GM21360 (cell line): ENCODE results near the gene TNIK.

Experiments
- ATAC-seq: cut with Tn5 transposase; IDR thresholded peaks from one replicate; pipeline ENCODE4 v1.9.1; 2021; ENCODE audit warnings: mild to moderate bottlenecking, moderate library complexity; ENCODE audit not compliant: unreplicated experiment

The TNIK gene

GRCh38 chr3:171181907-171182690 lies 278.1 kb downstream of the TNIK start:
- no peak for ATAC-seq

- ATAC-seq, result no peak
These were observed 281.5 kb downstream of the TNIK start for GRCh38 chr3:171178714-171179113.

GRCh38 chr3:171177553-171177952 lies 282.7 kb downstream of the TNIK start:
- no peak for ATAC-seq

DNA sequence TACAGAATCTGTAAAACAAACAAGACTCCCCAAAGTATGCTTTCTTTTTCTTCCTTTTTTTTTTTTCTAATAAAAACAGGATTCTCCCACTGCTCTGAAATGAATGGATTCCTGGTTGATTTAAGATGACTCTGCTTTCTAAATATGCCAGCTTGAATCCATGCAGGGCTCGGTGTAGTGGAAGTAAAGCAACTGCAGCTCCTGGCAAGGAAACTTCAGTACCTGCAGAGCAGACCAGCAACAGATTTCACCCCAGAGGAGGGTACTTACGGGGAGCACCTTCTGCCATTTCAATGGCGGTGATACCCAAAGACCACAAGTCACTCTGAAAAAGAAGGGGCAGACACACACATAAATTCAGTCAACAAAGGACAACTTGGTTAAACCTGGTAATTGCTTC lies 283.1 kb downstream of the TNIK start:
- ATAC-seq, result no peak

GRCh38 chr3:171176244-171176933 lies 283.8 kb downstream of the TNIK start:
- no peak for ATAC-seq

- ATAC-seq, result no peak
These were observed 284.4 kb downstream of the TNIK start for GRCh38 chr3:171175741-171176234.

GRCh38 chr3:171173736-171174135 lies 286.5 kb downstream of the TNIK start:
- ATAC-seq, result no peak

GRCh38 chr3:171172070-171172469 lies 288.1 kb downstream of the TNIK start:
- ATAC-seq, result no peak

DNA sequence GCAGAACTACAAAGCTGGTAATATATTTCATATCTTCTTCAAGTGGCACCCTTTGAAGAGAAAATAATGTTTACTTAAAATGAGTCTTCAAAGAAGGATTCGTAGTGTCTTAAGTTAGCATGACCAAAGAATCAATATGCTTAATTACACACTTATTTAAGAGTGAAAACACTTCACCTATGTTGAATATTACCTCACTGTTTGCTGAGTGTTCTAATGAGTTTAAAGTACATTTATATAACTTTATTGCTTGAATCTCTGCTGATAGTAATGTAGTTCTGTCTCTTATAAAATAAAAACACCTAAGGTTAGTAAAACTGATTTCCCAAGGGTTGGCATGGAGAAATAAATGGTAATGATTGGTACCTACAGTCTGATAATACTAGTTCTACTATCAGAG lies 290.3 kb downstream of the TNIK start:
- no peak for ATAC-seq

DNA sequence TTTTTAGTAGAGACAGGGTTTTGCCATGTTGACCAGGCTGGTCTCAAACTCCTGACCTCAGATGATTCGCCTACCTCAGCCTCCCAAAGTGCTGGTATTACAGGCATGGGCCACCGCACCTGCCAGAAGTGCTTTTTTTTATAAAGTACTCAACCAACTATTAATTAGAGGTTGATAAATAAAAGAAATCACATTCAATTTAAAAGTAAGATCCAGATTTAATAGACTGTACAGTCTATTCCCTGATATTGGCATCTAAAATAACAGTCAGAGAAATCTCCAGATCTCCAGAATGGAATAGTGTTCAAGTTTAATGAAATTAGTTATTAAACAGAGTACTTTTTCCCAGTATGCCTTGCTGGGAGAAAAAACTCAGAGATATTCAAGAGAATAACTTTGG lies 290.8 kb downstream of the TNIK start:
- ATAC-seq, result no peak

GRCh38 chr3:171168551-171168950 lies 291.7 kb downstream of the TNIK start:
- ATAC-seq, result no peak

- ATAC-seq, result no peak
These were observed 292.1 kb downstream of the TNIK start for GRCh38 chr3:171168086-171168485.

DNA sequence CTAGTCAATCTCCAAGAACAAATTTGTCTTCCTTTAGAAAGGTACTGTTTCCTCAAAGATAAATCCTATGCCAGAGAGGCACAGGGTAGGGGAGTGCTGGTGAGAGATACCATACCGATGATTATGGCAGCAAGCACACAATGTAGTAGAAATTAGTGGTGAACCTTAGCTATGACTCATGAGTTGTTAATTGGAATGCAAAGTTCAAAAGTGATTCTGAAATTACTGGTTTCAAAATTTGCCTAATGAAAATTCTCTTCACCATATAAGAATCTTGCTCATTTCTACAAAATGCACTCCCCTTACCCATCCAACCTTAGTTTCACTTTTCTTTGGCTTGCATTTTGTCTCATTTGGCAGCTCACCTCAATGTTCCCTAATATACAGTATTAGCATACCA lies 294.2 kb downstream of the TNIK start:
- no peak for ATAC-seq

- ATAC-seq, result no peak
These were observed 294.7 kb downstream of the TNIK start for GRCh38 chr3:171165499-171165921.

- ATAC-seq, result no peak
These were observed 296.1 kb downstream of the TNIK start for GRCh38 chr3:171164067-171164465.

DNA sequence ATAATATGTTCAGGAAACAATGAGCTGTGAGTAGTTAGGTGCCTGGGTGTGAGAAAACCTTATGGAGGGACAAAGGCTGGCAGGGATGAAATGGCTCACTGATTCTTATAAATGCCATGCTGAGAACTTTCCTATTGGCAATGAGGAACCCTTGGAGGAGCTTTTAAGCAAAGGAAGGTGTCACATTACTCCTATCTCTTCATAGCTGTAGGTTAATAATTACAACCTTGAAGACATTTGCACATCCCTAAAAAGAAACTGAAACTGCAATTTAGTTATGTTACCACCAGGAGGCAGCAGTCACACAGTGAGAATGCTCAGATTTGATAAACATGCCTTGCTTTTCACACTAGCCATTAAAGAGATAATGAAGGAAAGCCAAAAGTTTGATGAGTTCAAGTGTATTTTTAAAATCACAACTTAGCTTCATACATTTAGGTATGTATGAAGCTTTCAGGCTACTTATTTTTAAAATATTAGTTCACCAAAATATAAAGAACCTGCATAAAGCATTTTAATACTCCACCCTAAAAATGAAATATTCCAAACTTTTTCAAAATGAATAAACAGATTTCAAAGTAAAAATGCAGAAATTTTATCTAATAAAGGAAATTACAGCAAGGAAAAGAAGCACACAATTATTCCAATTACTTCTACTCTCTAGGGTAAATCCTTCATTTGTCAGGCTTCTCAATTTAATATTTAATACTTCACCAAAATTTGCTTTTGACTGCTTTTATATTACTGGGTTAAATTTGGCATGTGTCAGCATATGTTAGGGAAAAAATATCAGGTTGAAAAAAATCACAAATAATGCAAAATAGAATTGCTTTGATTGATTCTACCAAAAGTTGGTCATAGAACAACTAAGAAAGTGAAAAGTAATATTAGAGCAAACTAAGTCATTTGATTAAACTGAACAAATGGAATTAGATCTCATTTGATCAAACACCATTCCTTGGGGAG lies 296.8 kb downstream of the TNIK start:
- ATAC-seq, result no peak

DNA sequence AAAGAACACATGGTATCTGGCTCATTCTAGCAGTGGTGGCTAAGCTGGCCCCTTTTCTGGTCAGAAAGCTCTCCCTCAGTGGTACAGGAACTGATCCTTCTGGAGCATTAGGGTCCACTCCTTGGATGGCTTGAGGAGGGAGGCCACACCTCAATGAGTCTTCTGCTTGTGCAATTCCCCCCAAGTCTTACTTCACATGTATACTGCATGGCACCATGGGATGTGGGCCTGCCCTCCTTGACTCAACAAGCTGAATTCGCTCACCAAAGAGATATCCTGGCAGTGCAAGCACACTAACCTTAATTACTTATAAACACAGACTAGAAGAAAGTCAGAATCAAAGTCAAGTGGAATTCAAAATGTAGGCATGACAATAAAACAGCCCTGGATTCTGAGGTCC lies 299.9 kb downstream of the TNIK start:
- ATAC-seq, result no peak

GRCh38 chr3:171159822-171160157 lies 300.4 kb downstream of the TNIK start:
- no peak for ATAC-seq

DNA sequence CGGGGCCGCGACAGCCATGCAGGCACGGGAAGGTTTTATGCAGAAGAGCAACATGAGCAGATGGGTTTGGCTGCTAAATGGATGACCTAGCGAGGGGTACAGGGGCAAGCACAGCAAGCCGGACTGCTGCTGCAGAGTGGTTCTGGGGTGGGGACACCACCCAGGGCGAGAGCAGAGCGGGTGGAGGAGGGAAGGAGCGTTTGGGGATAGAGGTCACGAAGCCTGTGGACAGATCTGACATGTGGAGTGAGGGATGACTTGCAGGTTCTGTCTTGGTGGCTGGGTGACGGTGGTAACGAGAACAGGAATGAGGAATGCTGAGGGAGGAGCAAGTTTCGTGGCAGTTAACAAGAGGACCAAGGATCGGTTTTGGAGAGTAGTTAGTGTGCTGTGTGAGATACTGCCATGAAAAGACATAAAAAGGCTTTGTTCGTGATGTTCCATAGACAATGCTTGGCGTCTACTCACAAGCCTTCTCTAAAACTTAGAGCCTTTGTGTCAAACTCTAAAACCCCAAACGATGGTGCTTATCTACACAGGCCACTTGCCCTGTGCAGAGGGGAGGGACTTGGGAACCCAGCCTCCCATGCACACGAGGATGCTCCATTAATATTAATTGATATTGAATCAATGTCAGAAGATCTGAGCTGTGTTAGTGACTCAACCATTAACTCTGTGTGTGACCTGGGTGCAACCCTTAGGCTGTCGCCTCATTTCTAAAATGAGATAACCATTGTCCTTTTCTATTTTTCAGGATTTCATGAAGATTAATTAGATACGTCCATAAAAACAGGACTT lies 301.0 kb downstream of the TNIK start:
- no peak for ATAC-seq

- ATAC-seq, result no peak
These were observed 302.2 kb downstream of the TNIK start for GRCh38 chr3:171157980-171158379.
